Measurements from ENCODE around the gene ARNT2.
"Not testable (repeated sequence)": the region's sequence is repeated elsewhere in the genome, so short reads cannot be mapped to it uniquely, and the experiment has no call there.

The ARNT2 gene

GRCh38 chr15:80492409-80492808 lies 88.2 kb downstream of the ARNT2 start:
- no peak for DNase-seq

GRCh38 chr15:80492874-80493273 lies 88.7 kb downstream of the ARNT2 start:
- DNase-seq: no peak

GRCh38 chr15:80494351-80494751 lies 90.2 kb downstream of the ARNT2 start:
- DNase-seq: no peak

- no peak for DNase-seq
Measured at GRCh38 chr15:80494756-80495155, 90.6 kb downstream of the ARNT2 start.

GRCh38 chr15:80495401-80495942 lies 91.3 kb downstream of the ARNT2 start:
- DNase-seq: no peak

GRCh38 chr15:80496096-80496495 lies 91.9 kb downstream of the ARNT2 start:
- no peak for DNase-seq

GRCh38 chr15:80497221-80497620 lies 93.0 kb downstream of the ARNT2 start:
- DNase-seq: no peak

GRCh38 chr15:80498652-80499051 lies 94.5 kb downstream of the ARNT2 start:
- DNase-seq: no peak

GRCh38 chr15:80500021-80500420 lies 95.8 kb downstream of the ARNT2 start:
- no peak for DNase-seq

- no peak for DNase-seq
Measured at GRCh38 chr15:80501476-80501875, 97.3 kb downstream of the ARNT2 start.

GRCh38 chr15:80502782-80503181 lies 98.6 kb downstream of the ARNT2 start:
- DNase-seq: no peak

GRCh38 chr15:80503319-80503952 lies 99.3 kb downstream of the ARNT2 start:
- DNase-seq: no peak

GRCh38 chr15:80504931-80505330 lies 100.7 kb downstream of the ARNT2 start:
- no peak for DNase-seq

- no peak for DNase-seq
Measured at GRCh38 chr15:80506286-80506893, 102.2 kb downstream of the ARNT2 start.

- DNase-seq: no peak
Measured at GRCh38 chr15:80507131-80507530, 102.9 kb downstream of the ARNT2 start.

- no peak for DNase-seq
Measured at GRCh38 chr15:80507638-80508316, 103.6 kb downstream of the ARNT2 start.

GRCh38 chr15:80508783-80509182 lies 104.6 kb downstream of the ARNT2 start:
- DNase-seq: no peak

- DNase-seq: no peak
Measured at GRCh38 chr15:80509800-80510199, 105.6 kb downstream of the ARNT2 start.

GRCh38 chr15:80510985-80511384 lies 106.8 kb downstream of the ARNT2 start:
- DNase-seq: not testable (repeated sequence)

- DNase-seq: no peak
Measured at GRCh38 chr15:80512726-80513660, 108.8 kb downstream of the ARNT2 start.

GRCh38 chr15:80514071-80514780 lies 110.0 kb downstream of the ARNT2 start:
- DNase-seq: no peak

- no peak for DNase-seq
Measured at GRCh38 chr15:80517290-80517689, 113.1 kb downstream of the ARNT2 start.
